ENCODE measurements around the gene SRPRB. TPM values are rescaled to one million over a fixed set of nuclear protein-coding genes. Genes with fewer than 3 reads are reported as not detected.

Gene SRPRB
- total RNA-seq, 1 donor = 112 TPM

DNA sequence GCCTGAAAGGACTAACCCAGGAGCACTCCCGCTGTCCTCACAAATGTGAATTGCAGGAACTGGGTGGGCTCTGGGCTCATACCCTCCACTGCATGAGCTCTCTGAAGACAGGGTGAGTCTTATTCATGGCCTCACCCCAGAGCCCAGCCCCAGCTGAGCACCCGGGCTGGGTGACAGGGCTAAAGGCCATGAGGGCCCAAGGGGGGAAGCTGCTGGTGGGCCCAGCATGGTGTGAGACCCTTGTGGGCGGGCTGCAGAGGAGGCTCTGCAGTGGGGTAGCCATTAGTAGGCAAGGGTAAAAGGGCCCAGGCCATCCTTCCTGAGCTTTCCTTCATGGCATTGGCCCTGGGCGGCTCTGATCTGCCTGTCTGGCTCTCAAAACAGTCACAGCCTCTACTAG lies 30.3 kb downstream of the SRPRB start:
- TF ChIP-seq CTCF (IDR thresholded peaks at IDR 0.05; ENCODE audit: insufficient read depth, low read depth, low read length) = no peak
- H3K4me3 ChIP-seq (ENCODE audit: low read depth, low read length) = no peak overlapping the region
- DNase-seq (ENCODE audit: low read depth) = no peak

- no peak overlapping the region for H3K4me3 ChIP-seq (ENCODE audit: low read depth, low read length)
- TF ChIP-seq CTCF (IDR thresholded peaks at IDR 0.05; ENCODE audit: insufficient read depth, low read depth, low read length) = no peak
- DNase-seq (ENCODE audit: low read depth) = no peak
Observed at GRCh38 chr3:133836497-133837158, 31.0 kb downstream of the SRPRB start.

DNA sequence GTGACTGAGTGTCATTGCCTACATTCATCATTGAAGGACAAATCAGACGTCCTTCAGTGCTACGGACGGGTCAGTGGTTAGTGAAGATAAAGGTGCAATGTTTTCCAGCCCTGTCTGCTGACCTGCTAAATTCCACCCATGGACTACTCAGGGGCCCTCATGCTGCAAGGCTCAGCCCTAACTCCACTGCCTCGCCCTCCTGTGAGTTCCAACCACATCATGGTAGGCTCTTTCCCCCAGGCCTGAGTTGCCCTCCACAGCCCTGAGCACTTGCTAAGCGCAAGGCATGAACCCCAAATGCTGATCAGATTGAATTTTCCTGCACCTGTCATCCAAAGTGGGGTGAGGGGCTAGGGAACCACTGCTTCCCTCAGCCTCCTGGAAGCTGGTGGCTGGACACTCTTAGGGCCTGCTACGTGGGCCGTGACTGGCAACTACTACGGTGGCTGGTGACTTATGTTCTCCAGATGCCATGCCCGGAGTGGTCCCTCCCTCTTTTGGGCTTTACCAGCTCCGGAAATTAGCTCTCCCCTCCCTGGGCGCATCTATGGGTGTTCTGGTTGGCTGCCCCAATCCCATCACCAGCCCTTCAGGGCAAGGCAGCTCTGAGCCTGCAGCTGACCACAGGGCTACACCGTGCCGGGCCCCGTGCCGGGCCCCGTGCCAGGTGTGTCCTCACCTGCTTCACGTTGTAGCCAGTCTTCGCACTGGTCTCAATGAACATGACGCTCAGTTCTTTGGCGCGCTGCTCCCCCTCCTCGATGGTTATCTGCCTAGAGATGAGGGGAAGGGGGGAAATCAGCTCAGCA lies 32.1 kb downstream of the SRPRB start:
- no peak for TF ChIP-seq CTCF (IDR thresholded peaks at IDR 0.05; ENCODE audit: insufficient read depth, low read depth, low read length)
- DNase-seq (ENCODE audit: low read depth) = no peak
- H3K4me3 ChIP-seq (ENCODE audit: low read depth, low read length) = no peak overlapping the region

DNA sequence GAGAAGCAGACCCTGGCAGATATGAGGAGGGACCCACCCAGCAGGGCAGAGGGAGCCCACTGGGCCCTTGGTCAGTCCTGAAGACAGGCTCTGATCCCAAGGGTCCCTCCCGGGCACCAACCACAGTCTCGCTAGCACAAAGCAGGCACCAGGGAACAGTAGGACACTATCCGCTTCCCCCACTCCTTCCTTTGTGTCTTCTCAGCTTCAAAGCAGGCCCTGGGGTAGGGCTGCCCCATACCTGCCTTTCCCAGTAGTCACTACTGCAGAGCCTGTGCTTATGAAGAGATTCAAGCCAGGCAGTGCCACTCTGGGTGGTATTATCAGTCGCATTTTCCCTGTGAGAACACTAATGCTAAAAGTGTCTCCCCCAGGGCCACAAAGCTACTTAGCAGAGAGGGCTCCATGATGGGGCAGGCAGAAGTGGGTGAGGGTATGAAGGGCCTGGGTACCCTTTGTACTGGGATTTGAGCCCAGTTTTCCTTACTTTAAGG lies 32.7 kb downstream of the SRPRB start:
- no peak overlapping the region for H3K4me3 ChIP-seq (ENCODE audit: low read depth, low read length)
- DNase-seq (ENCODE audit: low read depth) = no peak
- TF ChIP-seq CTCF (IDR thresholded peaks at IDR 0.05; ENCODE audit: insufficient read depth, low read depth, low read length) = no peak

DNA sequence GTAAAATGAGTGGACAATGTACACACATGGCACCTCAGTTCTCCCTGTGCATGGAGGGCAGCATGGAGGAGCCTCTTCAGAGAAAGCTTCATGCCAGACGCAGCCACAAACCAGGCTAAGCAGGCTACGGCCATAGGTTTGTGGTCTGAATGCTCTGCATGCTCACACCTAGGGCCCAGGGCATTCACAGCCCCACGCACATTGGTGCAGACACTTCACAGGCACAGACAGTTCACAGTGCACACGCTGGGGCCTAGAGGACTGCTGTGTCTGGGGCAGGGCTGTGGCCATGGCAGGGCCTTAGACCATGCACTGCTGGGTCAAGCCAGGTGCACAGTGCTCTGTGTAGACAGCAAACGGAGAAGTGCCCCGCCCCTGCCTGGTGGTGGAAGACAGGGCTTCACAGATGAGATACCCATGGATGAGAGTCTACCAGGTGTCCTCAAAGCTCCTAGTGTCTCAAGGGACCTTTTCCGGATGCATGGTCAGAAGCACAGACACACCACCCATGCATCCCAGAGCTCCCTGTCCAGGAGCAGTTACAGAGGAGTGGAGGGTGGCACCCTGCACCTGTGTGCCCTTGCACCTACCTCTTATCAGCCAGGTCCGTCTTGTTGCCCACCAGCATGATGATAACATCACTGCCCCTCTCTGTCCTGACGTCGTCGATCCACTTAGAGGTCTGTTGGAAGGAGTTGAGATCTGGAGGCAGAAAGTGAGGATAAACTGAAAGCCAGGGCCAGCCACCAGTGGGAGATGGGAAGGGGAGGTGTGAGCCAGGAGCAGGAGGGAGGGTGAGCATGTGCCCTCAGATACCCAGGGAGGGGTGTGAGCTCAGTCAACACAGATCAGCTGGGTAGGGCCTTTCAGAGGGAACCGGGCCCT lies 33.5 kb downstream of the SRPRB start:
- DNase-seq (ENCODE audit: low read depth) = no peak
- no peak for TF ChIP-seq CTCF (IDR thresholded peaks at IDR 0.05; ENCODE audit: insufficient read depth, low read depth, low read length)
- no peak overlapping the region for H3K4me3 ChIP-seq (ENCODE audit: low read depth, low read length)

DNA sequence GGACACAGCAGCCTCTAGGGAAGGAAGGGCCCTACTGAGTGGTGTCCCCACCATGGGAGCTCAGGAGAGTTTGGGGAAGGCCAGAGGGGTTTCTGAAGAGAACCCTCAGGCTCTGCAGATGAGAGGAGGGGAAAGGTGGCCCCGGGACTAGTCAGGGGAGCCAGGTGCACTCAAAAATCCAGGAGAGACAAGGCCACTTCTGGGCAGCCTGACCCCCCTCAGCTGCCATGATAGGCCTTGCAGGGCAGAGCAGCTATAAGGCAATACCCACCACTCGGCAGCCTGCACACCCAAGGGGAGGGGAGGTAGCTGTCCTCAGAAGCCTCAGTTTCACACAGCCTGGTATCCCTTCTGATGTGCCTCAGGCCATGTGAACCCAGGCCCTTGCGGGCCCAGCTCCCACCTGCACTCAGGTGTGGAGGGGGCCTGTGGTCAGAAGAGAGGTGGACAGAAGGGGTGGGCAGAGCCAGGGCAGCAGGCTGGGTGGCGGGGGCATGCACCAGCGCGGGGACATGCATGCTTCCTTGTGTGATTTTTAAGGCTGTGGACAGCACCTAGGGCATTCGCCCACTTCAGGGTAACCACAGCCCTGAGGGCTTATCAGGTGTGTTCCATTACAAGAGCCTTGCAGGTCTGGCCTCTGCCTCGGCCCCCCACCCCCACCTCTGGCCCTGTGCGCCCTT lies 34.6 kb downstream of the SRPRB start:
- DNase-seq (ENCODE audit: low read depth) = no peak
- no peak for TF ChIP-seq CTCF (IDR thresholded peaks at IDR 0.05; ENCODE audit: insufficient read depth, low read depth, low read length)
- no peak overlapping the region for H3K4me3 ChIP-seq (ENCODE audit: low read depth, low read length)
